ENCODE data around the gene KHDRBS1.
"Not testable (repeated sequence)": the region's sequence is repeated elsewhere in the genome, so short reads cannot be mapped to it uniquely, and the experiment has no call there.

Gene KHDRBS1

DNA sequence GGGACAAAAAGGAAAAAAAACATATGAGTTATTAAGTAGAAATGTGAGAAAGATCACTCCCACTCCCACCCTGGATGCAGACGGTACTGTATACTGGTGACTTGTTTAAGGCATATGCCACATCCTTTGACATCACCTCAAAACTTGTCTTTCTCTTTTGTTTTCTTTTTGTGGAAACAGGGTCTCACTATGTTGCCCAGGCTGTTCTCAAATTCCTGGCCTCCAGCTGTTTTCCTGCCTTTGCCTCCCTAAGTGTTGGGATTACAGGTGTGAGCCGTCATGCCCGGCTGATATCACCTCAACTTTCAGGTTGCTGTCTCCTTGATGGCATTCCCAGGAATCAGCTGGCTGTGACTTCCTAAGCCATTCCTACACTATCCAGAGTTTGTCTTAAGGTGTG lies 18.4 kb upstream of the KHDRBS1 start:
- H3K27me3 ChIP-seq (replicated peaks; ENCODE audit: insufficient read depth, low read length), result no peaks in the 10 kb centered on the region
- TF ChIP-seq, protein P1, sequence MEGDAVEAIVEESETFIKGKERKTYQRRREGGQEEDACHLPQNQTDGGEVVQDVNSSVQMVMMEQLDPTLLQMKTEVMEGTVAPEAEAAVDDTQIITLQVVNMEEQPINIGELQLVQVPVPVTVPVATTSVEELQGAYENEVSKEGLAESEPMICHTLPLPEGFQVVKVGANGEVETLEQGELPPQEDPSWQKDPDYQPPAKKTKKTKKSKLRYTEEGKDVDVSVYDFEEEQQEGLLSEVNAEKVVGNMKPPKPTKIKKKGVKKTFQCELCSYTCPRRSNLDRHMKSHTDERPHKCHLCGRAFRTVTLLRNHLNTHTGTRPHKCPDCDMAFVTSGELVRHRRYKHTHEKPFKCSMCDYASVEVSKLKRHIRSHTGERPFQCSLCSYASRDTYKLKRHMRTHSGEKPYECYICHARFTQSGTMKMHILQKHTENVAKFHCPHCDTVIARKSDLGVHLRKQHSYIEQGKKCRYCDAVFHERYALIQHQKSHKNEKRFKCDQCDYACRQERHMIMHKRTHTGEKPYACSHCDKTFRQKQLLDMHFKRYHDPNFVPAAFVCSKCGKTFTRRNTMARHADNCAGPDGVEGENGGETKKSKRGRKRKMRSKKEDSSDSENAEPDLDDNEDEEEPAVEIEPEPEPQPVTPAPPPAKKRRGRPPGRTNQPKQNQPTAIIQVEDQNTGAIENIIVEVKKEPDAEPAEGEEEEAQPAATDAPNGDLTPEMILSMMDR (IDR thresholded peaks at IDR 0.05; ENCODE audit: low read length), result no peak
- TF ChIP-seq EZH2 (optimal IDR thresholded peaks at IDR 0.05; ENCODE audit: low read depth, low read length) (no peak), EZH2phosphoT487 (IDR thresholded peaks at IDR 0.05; ENCODE audit: low read length) (no peak)
- DNase-seq, result no peak
- H3K27ac ChIP-seq (ENCODE audit: low read length), result no peak overlapping the region
- no peaks in the 10 kb centered on the region for H3K79me2 ChIP-seq (ENCODE audit: low read length)
- no peaks in the 10 kb centered on the region for H3K9me2 ChIP-seq (replicated peaks; ENCODE audit: insufficient read depth, low read length)
- no peak overlapping the region for H3K4me2 ChIP-seq (ENCODE audit: low read depth, low read length)
- no peak overlapping the region for H3K4me3 ChIP-seq (ENCODE audit: low read length)
- H2AFZ ChIP-seq (ENCODE audit: low read length), result no peak overlapping the region
- no peaks in the 10 kb centered on the region for H3K9me3 ChIP-seq (replicated peaks; ENCODE audit: insufficient read depth, low read length)
- H4K20me1 ChIP-seq (ENCODE audit: insufficient read depth, low read length), result no peaks in the 10 kb centered on the region
- no peak overlapping the region for H3K9ac ChIP-seq (ENCODE audit: low read length)
- H3K36me3 ChIP-seq (replicated peaks; ENCODE audit: insufficient read depth, low read length), result no peaks in the 10 kb centered on the region
- H3K4me1 ChIP-seq (ENCODE audit: low read length), result no peaks in the 10 kb centered on the region
- no peaks in the 10 kb centered on the region for H3F3A ChIP-seq (ENCODE audit: insufficient read depth, low read length)

DNA sequence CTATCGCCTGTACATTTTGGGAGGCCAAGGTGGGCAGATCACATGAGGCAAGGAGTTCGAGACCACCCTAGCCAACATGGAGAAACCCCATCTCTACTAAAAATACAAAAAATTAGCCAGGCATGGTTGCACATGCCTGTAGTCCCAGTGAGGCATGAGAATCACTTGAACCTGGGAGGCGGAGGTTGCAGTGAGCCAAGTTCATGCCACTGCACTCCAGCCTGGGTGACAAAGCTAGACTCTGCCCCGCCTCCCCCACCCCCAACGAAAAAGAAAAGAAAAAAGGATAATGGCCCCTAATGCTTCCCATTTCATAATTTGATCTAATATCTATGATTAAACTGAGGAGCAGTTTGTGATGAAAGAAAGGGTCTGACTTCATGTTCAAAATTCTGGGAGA lies 17.5 kb upstream of the KHDRBS1 start:
- H3K4me3 ChIP-seq (ENCODE audit: low read length); H4K20me1 ChIP-seq (ENCODE audit: insufficient read depth, low read length); H3K9ac ChIP-seq (ENCODE audit: low read length); H3K36me3 ChIP-seq (replicated peaks; ENCODE audit: insufficient read depth, low read length); H3F3A ChIP-seq (ENCODE audit: insufficient read depth, low read length); H3K27me3 ChIP-seq (replicated peaks; ENCODE audit: insufficient read depth, low read length); H3K9me2 ChIP-seq (replicated peaks; ENCODE audit: insufficient read depth, low read length); H3K4me1 ChIP-seq (ENCODE audit: low read length); H3K4me2 ChIP-seq (ENCODE audit: low read depth, low read length); H2AFZ ChIP-seq (ENCODE audit: low read length); H3K27ac ChIP-seq (ENCODE audit: low read length); DNase-seq; H3K9me3 ChIP-seq (replicated peaks; ENCODE audit: insufficient read depth, low read length); H3K79me2 ChIP-seq (ENCODE audit: low read length): not testable (repeated sequence)

DNA sequence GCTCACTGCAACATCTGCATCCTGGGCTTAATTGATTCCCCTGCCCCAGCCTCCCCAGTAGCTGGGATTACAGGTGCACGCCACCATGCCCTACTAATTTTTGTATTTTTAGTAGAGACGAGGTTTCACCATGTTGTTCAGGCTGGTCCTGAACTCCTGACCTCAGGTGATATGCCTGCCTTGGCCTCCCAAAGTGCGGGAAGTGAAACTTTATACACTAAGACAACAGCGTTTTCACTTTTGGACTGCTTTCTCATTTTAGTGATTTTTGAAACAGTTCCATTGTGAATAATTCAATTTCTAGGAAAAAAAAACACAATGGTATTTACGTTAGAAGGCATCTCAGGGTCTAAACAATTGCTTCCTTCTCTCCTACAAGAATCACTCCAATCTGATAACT lies 11.8 kb upstream of the KHDRBS1 start:
- no peak for DNase-seq
- Histone ChIP-seq H3K27me3 (replicated peaks; ENCODE audit: insufficient read depth, low read length) (no peaks in the 10 kb centered on the region), H4K20me1 (ENCODE audit: insufficient read depth, low read length) (no peaks in the 10 kb centered on the region), H3F3A (ENCODE audit: insufficient read depth, low read length) (peaks cover 15% of the 10 kb centered on the region), H3K27ac (ENCODE audit: low read length) (no peak overlapping the region), H2AFZ (ENCODE audit: low read length) (no peak overlapping the region), H3K4me1 (ENCODE audit: low read length) (peaks cover 17% of the 10 kb centered on the region), H3K4me2 (ENCODE audit: low read depth, low read length) (no peak overlapping the region), H3K36me3 (replicated peaks; ENCODE audit: insufficient read depth, low read length) (no peaks in the 10 kb centered on the region), H3K9me3 (replicated peaks; ENCODE audit: insufficient read depth, low read length) (no peaks in the 10 kb centered on the region), H3K9ac (ENCODE audit: low read length) (no peak overlapping the region), H3K4me3 (ENCODE audit: low read length) (no peak overlapping the region), H3K79me2 (ENCODE audit: low read length) (no peaks in the 10 kb centered on the region), H3K9me2 (replicated peaks; ENCODE audit: insufficient read depth, low read length) (no peaks in the 10 kb centered on the region)
- TF ChIP-seq, protein P1 (IDR thresholded peaks at IDR 0.05; ENCODE audit: low read length), result no peak
- no peak for TF ChIP-seq EZH2 (optimal IDR thresholded peaks at IDR 0.05; ENCODE audit: low read depth, low read length)
- TF ChIP-seq EZH2phosphoT487 (IDR thresholded peaks at IDR 0.05; ENCODE audit: low read length), result no peak

DNA sequence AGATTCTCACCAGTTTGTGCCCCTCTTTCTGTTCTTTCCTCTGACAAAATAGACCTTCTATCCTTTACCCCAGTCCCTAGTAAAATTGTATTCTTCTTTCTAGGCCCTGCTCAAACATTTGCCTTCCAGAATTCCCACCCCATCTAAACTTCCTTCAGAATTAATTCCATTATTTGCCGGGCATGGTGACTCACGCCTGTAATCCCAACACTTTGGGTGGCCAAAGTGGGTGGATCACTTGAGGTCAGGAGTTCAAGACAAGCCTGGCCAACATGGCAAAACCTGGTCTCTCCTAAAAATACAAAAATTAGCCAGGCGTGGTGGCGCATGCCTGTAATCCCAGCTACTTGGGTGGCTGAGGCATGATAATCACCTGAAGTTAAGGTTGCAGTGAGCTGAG lies 11.4 kb upstream of the KHDRBS1 start:
- Histone ChIP-seq H3F3A (ENCODE audit: insufficient read depth, low read length) (peaks cover 19% of the 10 kb centered on the region), H3K4me1 (ENCODE audit: low read length) (peaks cover 21% of the 10 kb centered on the region)
- H3K79me2 ChIP-seq (ENCODE audit: low read length); H3K36me3 ChIP-seq (replicated peaks; ENCODE audit: insufficient read depth, low read length); H2AFZ ChIP-seq (ENCODE audit: low read length); H3K9me3 ChIP-seq (replicated peaks; ENCODE audit: insufficient read depth, low read length); H3K27me3 ChIP-seq (replicated peaks; ENCODE audit: insufficient read depth, low read length); H3K4me3 ChIP-seq (ENCODE audit: low read length); H3K27ac ChIP-seq (ENCODE audit: low read length); H3K9me2 ChIP-seq (replicated peaks; ENCODE audit: insufficient read depth, low read length); DNase-seq; H3K9ac ChIP-seq (ENCODE audit: low read length); H4K20me1 ChIP-seq (ENCODE audit: insufficient read depth, low read length); H3K4me2 ChIP-seq (ENCODE audit: low read depth, low read length): not testable (repeated sequence)

Measured in MM.1S (cell line).